Osteoblast (primary cell): ENCODE results near the gene KRTAP5-2. TPM values are rescaled to one million over a fixed set of nuclear protein-coding genes. Genes with fewer than 3 reads are reported as not detected.
"Not testable (repeated sequence)": the region's sequence is repeated elsewhere in the genome, so short reads cannot be mapped to it uniquely, and the experiment has no call there.

Source experiments
- DNase-seq: peaks from one replicate; pipeline ENCODE4 v3.0.0; 2011; ENCODE audit warnings: low spot score, mixed read lengths; ENCODE audit not compliant: insufficient read length; ENCODE audit errors: missing footprints
- H2AFZ ChIP-seq: 2 replicates; pipeline ENCODE4 v1.6.0; 2011; ENCODE audit warnings: mild to moderate bottlenecking, low read length
- H3K27ac ChIP-seq: 2 replicates; pipeline ENCODE4 v1.5.1; 2011; ENCODE audit warnings: mild to moderate bottlenecking, low read depth, low read length, moderate library complexity
- H3K27me3 ChIP-seq: 2 replicates; pipeline ENCODE4 v1.6.0; 2012; ENCODE audit warnings: mild to moderate bottlenecking, control low read depth, inconsistent platforms, low read length, moderate library complexity; ENCODE audit not compliant: insufficient read depth
- H3K36me3 ChIP-seq: 2 replicates; pipeline ENCODE4 v1.5.1; 2011; ENCODE audit warnings: mild to moderate bottlenecking, low read length, control low read depth, moderate library complexity; ENCODE audit not compliant: insufficient read depth
- H3K4me1 ChIP-seq: 2 replicates; pipeline ENCODE4 v1.5.1; 2011; ENCODE audit warnings: mild to moderate bottlenecking, low read length, control low read depth, moderate library complexity; ENCODE audit not compliant: insufficient read depth
- H3K4me2 ChIP-seq: 2 replicates; pipeline ENCODE4 v1.6.0; 2011; ENCODE audit warnings: mild to moderate bottlenecking, low read length; ENCODE audit not compliant: insufficient read depth
- H3K4me3 ChIP-seq: fragments of 200-600 bp; sonication (generic); 3 replicates; pipeline ENCODE4 v1.5.1; 2012; ENCODE audit warnings: mild to moderate bottlenecking, low read length, inconsistent platforms; ENCODE audit not compliant: insufficient read depth
- H3K79me2 ChIP-seq: 2 replicates; pipeline ENCODE4 v1.6.0; 2012; ENCODE audit warnings: mild to moderate bottlenecking, low read length, control low read depth, inconsistent platforms; ENCODE audit not compliant: insufficient read depth
- H3K9me3 ChIP-seq: 2 replicates; pipeline ENCODE4 v1.5.1; 2011; ENCODE audit warnings: low read depth, low read length, control low read depth
- H4K20me1 ChIP-seq: 2 replicates; pipeline ENCODE4 v1.6.0; 2012; ENCODE audit warnings: mild to moderate bottlenecking, low read length, control low read depth; ENCODE audit not compliant: insufficient read depth
- CTCF ChIP-seq: IDR thresholded peaks from 2 replicates; pipeline ENCODE4 v1.5.1; 2011; ENCODE audit warnings: mild to moderate bottlenecking, low read depth, low read length, moderate library complexity; ENCODE audit errors: extremely low read depth
- total RNA-seq: library from RNA; depleted of rRNA; stranded (reverse); fragments of >200 nt; gene quantifications from 2 replicates; pipeline ENCODE4 v1.2.3, GENCODE V29; 2012

The KRTAP5-2 gene
- total RNA-seq, 1 donor: not detected

- Histone ChIP-seq H3K36me3 (no peaks in the 10 kb centered on the region), H3K27me3 (peaks cover 45% of the 10 kb centered on the region), H3K4me1 (no peaks in the 10 kb centered on the region)
Measured at GRCh38 chr11:1592628-1593027, 5.5 kb downstream of the KRTAP5-2 start.

GRCh38 chr11:1589996-1590395 is 8.1 kb downstream of the KRTAP5-2 start:
- H2AFZ ChIP-seq: no peak overlapping the region
- H3K4me2 ChIP-seq: no peak overlapping the region
- TF ChIP-seq CTCF: no peak
- no peak overlapping the region for H3K4me3 ChIP-seq
- no peak for DNase-seq
- H3K36me3 ChIP-seq: no peaks in the 10 kb centered on the region
- no peak overlapping the region for H3K27ac ChIP-seq
- no peaks in the 10 kb centered on the region for H3K79me2 ChIP-seq
- H3K4me1 ChIP-seq: no peaks in the 10 kb centered on the region
- H3K9me3 ChIP-seq: no peaks in the 10 kb centered on the region
- H4K20me1 ChIP-seq: no peaks in the 10 kb centered on the region
- peaks cover 30% of the 10 kb centered on the region for H3K27me3 ChIP-seq

More at GRCh38 chr11:1592628-1593027, 5.5 kb downstream of the KRTAP5-2 start:
- DNase-seq: no peak
- no peak overlapping the region for H3K27ac ChIP-seq
- H3K9me3 ChIP-seq: no peaks in the 10 kb centered on the region
- no peak overlapping the region for H2AFZ ChIP-seq
- H3K4me2 ChIP-seq: no peak overlapping the region
- no peaks in the 10 kb centered on the region for H4K20me1 ChIP-seq
- no peak for TF ChIP-seq CTCF
- no peaks in the 10 kb centered on the region for H3K79me2 ChIP-seq
- H3K4me3 ChIP-seq: no peak overlapping the region

- not testable (repeated sequence) for H3K4me2 ChIP-seq, H2AFZ ChIP-seq
Measured at GRCh38 chr11:1589191-1589963, 8.7 kb downstream of the KRTAP5-2 start.

GRCh38 chr11:1586699-1587098 is 11.4 kb downstream of the KRTAP5-2 start:
- Histone ChIP-seq H2AFZ (no peak overlapping the region), H3K36me3 (no peaks in the 10 kb centered on the region), H3K4me2 (no peak overlapping the region), H4K20me1 (no peaks in the 10 kb centered on the region), H3K27ac (no peak overlapping the region), H3K4me1 (no peaks in the 10 kb centered on the region), H3K79me2 (no peaks in the 10 kb centered on the region), H3K27me3 (peaks cover 26% of the 10 kb centered on the region), H3K9me3 (no peaks in the 10 kb centered on the region), H3K4me3 (no peak overlapping the region)
- no peak for DNase-seq
- no peak for TF ChIP-seq CTCF

More at GRCh38 chr11:1589191-1589963, 8.7 kb downstream of the KRTAP5-2 start:
- not testable (repeated sequence) for DNase-seq, H3K4me1 ChIP-seq, H3K79me2 ChIP-seq, H3K9me3 ChIP-seq, H3K4me3 ChIP-seq, H4K20me1 ChIP-seq, H3K27ac ChIP-seq, H3K36me3 ChIP-seq
- peaks cover 31% of the 10 kb centered on the region for H3K27me3 ChIP-seq

GRCh38 chr11:1584661-1585370 is 13.3 kb downstream of the KRTAP5-2 start, which contains the start of gene KRTAP5-1:
Gene KRTAP5-1, minus strand, starts transcription at chr11:1585283. Its CDS starts 34 bp downstream, at chr11:1585249.
- H3K27ac ChIP-seq, H3K36me3 ChIP-seq, H3K4me1 ChIP-seq, DNase-seq, H4K20me1 ChIP-seq, H3K9me3 ChIP-seq, H3K4me2 ChIP-seq, H3K79me2 ChIP-seq, H3K4me3 ChIP-seq, H2AFZ ChIP-seq: not testable (repeated sequence)
- H3K27me3 ChIP-seq: peaks cover 22% of the 10 kb centered on the region

GRCh38 chr11:1582909-1583308 is 15.2 kb downstream of the KRTAP5-2 start:
- H3K27ac ChIP-seq, H3K4me3 ChIP-seq: not testable (repeated sequence)

More at GRCh38 chr11:1582909-1583308, 15.2 kb downstream of the KRTAP5-2 start:
- H3K4me2 ChIP-seq, H3K9me3 ChIP-seq, H2AFZ ChIP-seq, DNase-seq, H4K20me1 ChIP-seq, H3K4me1 ChIP-seq, H3K36me3 ChIP-seq, H3K79me2 ChIP-seq: not testable (repeated sequence)
- H3K27me3 ChIP-seq: peaks cover 18% of the 10 kb centered on the region
